ENCODE results near the gene KCNT1. TPM values are rescaled to one million over a fixed set of nuclear protein-coding genes. Genes with fewer than 3 reads are reported as not detected.
A peak's percentile ranks its signal among the peaks of the same experiment; 100 is the strongest.

Gene KCNT1
- polyA plus RNA-seq, 2 of the 4 experiments (the other 2 are of a cell fraction), result not detected

GRCh38 chr9:135750786-135751185 is 48.8 kb downstream of the KCNT1 start:
- FAIRE-seq (no peak), DNase-seq (ENCODE audit: low read depth in 1 of 2, low spot score in 1 of 2) (no peak), ATAC-seq (no peak)
- whole genome bisulfite sequencing (ENCODE audit: missing lambda C conversion rate), result 32% methylated on average over 5 of the region's 22 CpGs
- Histone ChIP-seq H3K4me3 (no peak overlapping the region), H3K4me1 (no peaks in the 10 kb centered on the region), H3K9me3 (no peaks in the 10 kb centered on the region), H3K4me2 (no peak overlapping the region), H3K27ac (no peak overlapping the region)
- ChIA-PET CTCF (interaction anchor here (1.4 kb wide), 1 partner anchor 34 kb away, joined by 3 read pairs; no protein-coding TSS in a partner anchor), POLR2A (no interaction called here)
- TF ChIP-seq EP300 (IDR thresholded peaks at IDR 0.05) (no peak), RCOR1 (IDR thresholded peaks at IDR 0.05; ENCODE audit: low read depth, low read length) (no peak), KDM5A (IDR thresholded peaks at IDR 0.05) (no peak), JUN (IDR thresholded peaks at IDR 0.05) (no peak)

GRCh38 chr9:135751501-135751900 is 49.5 kb downstream of the KCNT1 start:
- no peak overlapping the region for H3K4me3 ChIP-seq
- ChIA-PET CTCF (no interaction called here), POLR2A (no interaction called here)
- H3K27ac ChIP-seq, result no peak overlapping the region
- FAIRE-seq (no peak), ATAC-seq (peak in 1 of 2 experiments; percentile 9; a peak in 2 of 6 replicates), DNase-seq (ENCODE audit: low read depth in 1 of 2, low spot score in 1 of 2) (no peak)
- H3K4me1 ChIP-seq, result no peaks in the 10 kb centered on the region
- no peak for TF ChIP-seq HEYL (CRISPR knock-in tag; IDR thresholded peaks at IDR 0.05)
- TF ChIP-seq NPAS2 (CRISPR knock-in tag; IDR thresholded peaks at IDR 0.05; ENCODE audit: borderline replicate concordance), result no peak
- TF ChIP-seq FOSL2 (IDR thresholded peaks at IDR 0.05), result no peak
- no peak for TF ChIP-seq FOSL2 (CRISPR knock-in tag; IDR thresholded peaks at IDR 0.05)
- TF ChIP-seq, protein P1, sequence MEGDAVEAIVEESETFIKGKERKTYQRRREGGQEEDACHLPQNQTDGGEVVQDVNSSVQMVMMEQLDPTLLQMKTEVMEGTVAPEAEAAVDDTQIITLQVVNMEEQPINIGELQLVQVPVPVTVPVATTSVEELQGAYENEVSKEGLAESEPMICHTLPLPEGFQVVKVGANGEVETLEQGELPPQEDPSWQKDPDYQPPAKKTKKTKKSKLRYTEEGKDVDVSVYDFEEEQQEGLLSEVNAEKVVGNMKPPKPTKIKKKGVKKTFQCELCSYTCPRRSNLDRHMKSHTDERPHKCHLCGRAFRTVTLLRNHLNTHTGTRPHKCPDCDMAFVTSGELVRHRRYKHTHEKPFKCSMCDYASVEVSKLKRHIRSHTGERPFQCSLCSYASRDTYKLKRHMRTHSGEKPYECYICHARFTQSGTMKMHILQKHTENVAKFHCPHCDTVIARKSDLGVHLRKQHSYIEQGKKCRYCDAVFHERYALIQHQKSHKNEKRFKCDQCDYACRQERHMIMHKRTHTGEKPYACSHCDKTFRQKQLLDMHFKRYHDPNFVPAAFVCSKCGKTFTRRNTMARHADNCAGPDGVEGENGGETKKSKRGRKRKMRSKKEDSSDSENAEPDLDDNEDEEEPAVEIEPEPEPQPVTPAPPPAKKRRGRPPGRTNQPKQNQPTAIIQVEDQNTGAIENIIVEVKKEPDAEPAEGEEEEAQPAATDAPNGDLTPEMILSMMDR (IDR thresholded peaks at IDR 0.05), result no peak
- TF ChIP-seq, protein P2, sequence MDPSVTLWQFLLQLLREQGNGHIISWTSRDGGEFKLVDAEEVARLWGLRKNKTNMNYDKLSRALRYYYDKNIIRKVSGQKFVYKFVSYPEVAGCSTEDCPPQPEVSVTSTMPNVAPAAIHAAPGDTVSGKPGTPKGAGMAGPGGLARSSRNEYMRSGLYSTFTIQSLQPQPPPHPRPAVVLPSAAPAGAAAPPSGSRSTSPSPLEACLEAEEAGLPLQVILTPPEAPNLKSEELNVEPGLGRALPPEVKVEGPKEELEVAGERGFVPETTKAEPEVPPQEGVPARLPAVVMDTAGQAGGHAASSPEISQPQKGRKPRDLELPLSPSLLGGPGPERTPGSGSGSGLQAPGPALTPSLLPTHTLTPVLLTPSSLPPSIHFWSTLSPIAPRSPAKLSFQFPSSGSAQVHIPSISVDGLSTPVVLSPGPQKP (IDR thresholded peaks at IDR 0.05; ENCODE audit: low read depth, low read length), result no peak
- no peak for TF ChIP-seq EHMT2 (IDR thresholded peaks at IDR 0.05; ENCODE audit: low read depth)
- TF ChIP-seq RNF2 (IDR thresholded peaks at IDR 0.05; ENCODE audit: borderline replicate concordance, low read depth), result no peak
- no peak for TF ChIP-seq CEBPB (IDR thresholded peaks at IDR 0.05)
- 30% methylated on average over 13 of the region's 13 CpGs for WGBS (ENCODE audit: missing lambda C conversion rate)
- H3K4me2 ChIP-seq, result no peak overlapping the region
- no peaks in the 10 kb centered on the region for H3K9me3 ChIP-seq

DNA sequence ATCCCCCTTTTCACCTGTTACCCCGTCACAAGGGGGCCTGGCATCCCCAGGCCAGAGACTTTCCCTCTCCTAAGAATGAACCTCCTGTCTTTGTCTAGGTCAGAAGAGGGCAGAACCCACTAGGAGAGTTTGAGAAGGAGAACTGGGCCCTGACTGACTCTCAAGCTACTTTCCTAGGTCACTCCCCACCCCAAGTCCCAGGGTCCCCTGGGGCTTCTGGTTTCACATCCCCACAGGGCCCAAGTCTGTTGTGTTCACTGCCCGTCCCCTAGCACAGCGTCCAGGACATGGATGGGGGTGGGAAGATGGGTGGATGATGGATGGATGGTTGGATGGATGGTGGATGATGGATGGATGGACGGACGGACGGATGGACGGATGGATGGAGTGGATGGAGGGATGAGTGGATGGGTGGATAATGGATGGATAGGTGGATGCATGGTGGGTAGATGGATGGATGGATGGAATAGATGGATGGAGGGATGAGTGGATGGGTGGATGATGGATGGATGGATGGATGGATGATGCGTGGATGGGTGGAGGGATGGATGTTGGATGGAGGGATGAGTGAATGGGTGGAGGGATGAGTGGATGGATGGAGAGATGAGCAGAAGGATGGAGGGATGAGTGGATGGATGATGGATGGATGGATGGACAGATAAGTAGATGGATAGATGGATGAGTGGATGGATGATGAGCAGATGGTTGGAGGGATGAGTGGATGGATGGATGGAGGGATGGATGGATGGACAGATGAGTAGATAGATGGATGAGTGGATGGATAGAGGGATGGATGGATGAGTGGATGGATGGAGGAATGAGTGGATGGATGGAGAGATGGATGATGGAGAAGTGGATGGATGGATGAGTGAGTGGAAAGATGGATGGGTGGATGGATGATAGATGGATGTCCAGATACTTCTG is 50.6 kb downstream of the KCNT1 start:
- CTCF ChIA-PET, result interaction anchor here (1.1 kb wide), 1 partner anchor 25 kb away, joined by 6 read pairs; no protein-coding TSS in a partner anchor

More for the DNA sequence above, 50.6 kb downstream of the KCNT1 start:
- Histone ChIP-seq H3K4me2 (no peak overlapping the region), H3K9me3 (no peaks in the 10 kb centered on the region), H3K4me3 (no peak overlapping the region), H3K27ac (no peak overlapping the region), H3K4me1 (no peaks in the 10 kb centered on the region)
- ATAC-seq (no peak), DNase-seq (ENCODE audit: low read depth in 1 of 2, low spot score in 1 of 2) (no peak), FAIRE-seq (no peak)
- TF ChIP-seq ZC3H11A (IDR thresholded peaks at IDR 0.05), result no peak
- TF ChIP-seq EHMT2 (IDR thresholded peaks at IDR 0.05; ENCODE audit: low read depth), result no peak
- no peak for TF ChIP-seq RFX5 (IDR thresholded peaks at IDR 0.05)
- TF ChIP-seq FOXS1 (CRISPR knock-in tag; IDR thresholded peaks at IDR 0.05), result no peak
- TF ChIP-seq, protein P3, sequence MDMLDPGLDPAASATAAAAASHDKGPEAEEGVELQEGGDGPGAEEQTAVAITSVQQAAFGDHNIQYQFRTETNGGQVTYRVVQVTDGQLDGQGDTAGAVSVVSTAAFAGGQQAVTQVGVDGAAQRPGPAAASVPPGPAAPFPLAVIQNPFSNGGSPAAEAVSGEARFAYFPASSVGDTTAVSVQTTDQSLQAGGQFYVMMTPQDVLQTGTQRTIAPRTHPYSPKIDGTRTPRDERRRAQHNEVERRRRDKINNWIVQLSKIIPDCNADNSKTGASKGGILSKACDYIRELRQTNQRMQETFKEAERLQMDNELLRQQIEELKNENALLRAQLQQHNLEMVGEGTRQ (IDR thresholded peaks at IDR 0.05), result no peak
- POLR2A ChIA-PET, result interaction anchor here (0.6 kb wide), 1 partner anchor 21 kb away, joined by 3 read pairs; no protein-coding TSS in a partner anchor
- 62% methylated on average over 8 of the region's 8 CpGs for WGBS (ENCODE audit: missing lambda C conversion rate)
